HepG2 (cell line): Measurements from ENCODE around the gene NEK8. TPM values are rescaled to one million over a fixed set of nuclear protein-coding genes. Genes with fewer than 3 reads are reported as not detected.

Source experiments
- EED ChIP-seq: sonication (generic); formaldehyde crosslinking; IDR thresholded peaks from 2 replicates; pipeline ENCODE4 v1.5.0; 2020; ENCODE audit warnings: mild to moderate bottlenecking, missing genetic modification reagents
- EHMT2 ChIP-seq: fragments of 200-600 bp; sonication (generic); IDR thresholded peaks from 2 replicates; pipeline ENCODE4 v1.7.0; 2017; ENCODE audit warnings: antibody characterized with exemption, low read depth, low read length, borderline replicate concordance
- EP300 ChIP-seq, 3 experiments: sonication (generic) in 1 of 3; formaldehyde crosslinking in 1 of 3; IDR thresholded peaks; 2 replicates each; pipeline versions ENCODE4 v1.5.1 to v1.6.1; 2011 to 2020; ENCODE audit warnings: low read depth in 2 of 3, low read length in 2 of 3, borderline replicate concordance in 1 of 3, improper control_type of control experiment in 1 of 3, mild to moderate bottlenecking in 1 of 3, missing genetic modification reagents in 1 of 3, moderate library complexity in 1 of 3
- HNRNPUL1 ChIP-seq: fragments of 200-400 bp; formaldehyde crosslinking; IDR thresholded peaks from 2 replicates; pipeline ENCODE4 v1.6.1; 2017; ENCODE audit warnings: low read depth, mild to moderate bottlenecking, low read length, moderate library complexity
- KDM5B ChIP-seq: sonication (generic); formaldehyde crosslinking; IDR thresholded peaks from 2 replicates; pipeline ENCODE4 v1.4.0; 2020; ENCODE audit warnings: missing genetic modification reagents, mild to moderate bottlenecking, borderline replicate concordance
- MAFG ChIP-seq: sonication (generic); formaldehyde crosslinking; IDR thresholded peaks from 2 replicates; pipeline ENCODE4 v1.5.1; 2020; ENCODE audit warnings: mild to moderate bottlenecking, missing genetic modification reagents
- RAD21 ChIP-seq: fragments of 450-650 bp; formaldehyde crosslinking; IDR thresholded peaks from 2 replicates; pipeline ENCODE4 v1.5.0; 2020; ENCODE audit warnings: mild to moderate bottlenecking
- RARG ChIP-seq: sonication (generic); formaldehyde crosslinking; IDR thresholded peaks from 2 replicates; pipeline ENCODE4 v1.4.0; 2020; ENCODE audit warnings: low read depth, mild to moderate bottlenecking, missing genetic modification reagents
- SP2 ChIP-seq: sonication (generic); formaldehyde crosslinking; IDR thresholded peaks from 2 replicates; pipeline ENCODE4 v1.5.1; 2020; ENCODE audit warnings: mild to moderate bottlenecking, missing genetic modification reagents
- SSRP1 ChIP-seq: IDR thresholded peaks from 2 replicates; pipeline ENCODE4 v1.6.1; 2016; ENCODE audit warnings: control low read depth
- YEATS4 ChIP-seq: sonication (generic); formaldehyde crosslinking; IDR thresholded peaks from 2 replicates; pipeline ENCODE4 v1.4.0; 2020; ENCODE audit warnings: missing genetic modification reagents, borderline replicate concordance
- ZNF136 ChIP-seq: sonication (generic); formaldehyde crosslinking; IDR thresholded peaks from 2 replicates; pipeline ENCODE4 v1.8.1; 2022; ENCODE audit warnings: low read depth, mild to moderate bottlenecking, moderate library complexity, missing genetic modification reagents
- ZNF230 ChIP-seq: sonication (generic); formaldehyde crosslinking; IDR thresholded peaks from 2 replicates; pipeline ENCODE4 v1.4.0; 2020; ENCODE audit warnings: mild to moderate bottlenecking, missing genetic modification reagents
- ZNF383 ChIP-seq: sonication (generic); formaldehyde crosslinking; IDR thresholded peaks from 2 replicates; pipeline ENCODE4 v1.4.0; 2020; ENCODE audit warnings: missing genetic modification reagents, mild to moderate bottlenecking, borderline replicate concordance
- ZNF652 ChIP-seq: IDR thresholded peaks from 2 replicates; pipeline ENCODE4 v1.6.1; 2016; ENCODE audit warnings: low read depth, borderline replicate concordance
- ZNF879 ChIP-seq: sonication (generic); formaldehyde crosslinking; IDR thresholded peaks from 2 replicates; pipeline ENCODE4 v1.8.1; 2023; ENCODE audit warnings: missing genetic modification reagents
- polyA plus RNA-seq, 8 experiments: library from polyadenylated mRNA; depleted of rRNA in 3 of 8; stranded (reverse) in 7 of 8; unstranded in 1 of 8; fragments of >200 nt; fragmentation: Illumina TruSeq in 4 of 8; extraction: Trizol in 4 of 8; gene quantifications; 2 replicates each; pipeline versions ENCODE4 v1.2.1 to v1.2.3, GENCODE V29; 2011 to 2016; ENCODE audit warnings: low read depth in 4 of 8, missing spikeins in 1 of 8, mixed read lengths in 1 of 8; ENCODE audit not compliant: insufficient read depth in 1 of 8
- total RNA-seq, 5 experiments: library from RNA; depleted of rRNA; stranded (reverse); fragments of >200 nt; fragmentation: Illumina TruSeq; extraction: Trizol; gene quantifications; 2 replicates each; pipeline ENCODE4 v1.2.3, GENCODE V29; 2016; ENCODE audit warnings: low read depth in 1 of 5
- TF ChIP-seq, protein P1 (sequence below), 2 experiments: sonication (generic) in 1 of 2; formaldehyde crosslinking in 1 of 2; IDR thresholded peaks; 2 replicates each; pipeline versions ENCODE4 v1.4.0 to v1.6.1; 2018 to 2020; ENCODE audit warnings: missing genetic modification reagents in 2 of 2, borderline replicate concordance in 1 of 2, low read depth in 1 of 2, mild to moderate bottlenecking in 1 of 2, missing biosample characterization in 1 of 2
- TF ChIP-seq, protein P2 (sequence below): sonication (generic); formaldehyde crosslinking; IDR thresholded peaks from 2 replicates; pipeline ENCODE4 v1.4.0; 2020; ENCODE audit warnings: missing genetic modification reagents
- TF ChIP-seq, protein P3 (sequence below): sonication (generic); formaldehyde crosslinking; conservative IDR thresholded peaks from 2 replicates; pipeline ENCODE4 v1.4.0; 2020; ENCODE audit warnings: missing genetic modification reagents
- TF ChIP-seq, protein P4 (sequence below): sonication (generic); formaldehyde crosslinking; IDR thresholded peaks from 2 replicates; pipeline ENCODE4 v1.8.0; 2022; ENCODE audit warnings: missing genetic modification reagents, mild to moderate bottlenecking, inconsistent platforms, borderline replicate concordance
- TF ChIP-seq, protein P5 (sequence below): sonication (generic); formaldehyde crosslinking; IDR thresholded peaks from 2 replicates; pipeline ENCODE4 v1.8.0; 2022; ENCODE audit warnings: mild to moderate bottlenecking, missing genetic modification reagents, moderate library complexity

NEK8 gene
- total and polyA plus RNA-seq, 2 of the 13 experiments (the other 11 are each of a cell fraction or from before 2014, with no cell fraction given): 5.8 to 13.5 TPM

DNA sequence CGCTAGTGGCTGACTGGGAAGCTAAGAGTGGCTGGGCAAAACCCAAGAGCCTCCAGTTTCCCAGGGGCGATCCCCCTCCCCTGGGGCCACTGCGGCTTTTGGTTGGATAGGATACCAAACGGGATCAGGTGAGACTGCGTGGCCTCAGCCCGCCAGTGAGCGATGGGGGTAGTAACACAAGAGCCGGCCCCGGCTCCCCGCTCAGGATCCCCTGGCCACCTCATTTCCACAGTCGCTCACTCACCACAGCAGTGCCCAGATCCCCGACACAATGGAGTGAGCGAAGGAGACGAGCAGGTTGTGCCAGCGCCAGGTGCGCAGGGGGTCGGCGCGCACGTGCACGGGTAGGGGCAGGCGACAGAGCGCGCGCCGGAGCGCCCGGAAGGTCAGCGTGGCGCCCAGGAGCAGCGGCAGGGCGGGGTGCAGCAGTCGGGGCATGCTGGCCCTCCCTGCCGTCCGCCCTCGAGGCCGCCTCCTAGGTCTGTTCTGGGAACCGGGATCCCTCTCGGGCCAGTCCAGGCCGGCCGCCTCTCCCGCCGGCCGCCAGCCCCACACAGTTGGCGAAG lies 2.8 kb upstream of the NEK8 start (continued):
- TF ChIP-seq ZNF230 (CRISPR knock-in tag) (no peak), MAFG (CRISPR knock-in tag) (no peak), ZNF652 (CRISPR knock-in tag) (no peak), RARG (CRISPR knock-in tag) (no peak), EP300 (IDR thresholded peaks at IDR 0.05; ENCODE audit: low read depth in 2 of 2, low read length in 2 of 2) (no peak), EP300 (CRISPR knock-in tag; IDR thresholded peaks at IDR 0.05; ENCODE audit: borderline replicate concordance) (peak; percentile 10; the same call in 1 of the 2 replicates), SP2 (no peak), HNRNPUL1 (no peak), ZNF383 (no peak), EHMT2 (no peak), ZNF136 (CRISPR knock-in tag) (no peak; the same call in 1 of the 2 replicates), KDM5B (peak; percentile 91; the same call in 1 of the 2 replicates), YEATS4 (peak; percentile 89), ZNF879 (peak; percentile 56; the same call in 1 of the 2 replicates), EED (no peak), SSRP1 (CRISPR knock-in tag) (no peak; the same call in 1 of the 2 replicates), RAD21 (CRISPR knock-in tag) (peak; percentile 68)
- TF ChIP-seq, protein P1, sequence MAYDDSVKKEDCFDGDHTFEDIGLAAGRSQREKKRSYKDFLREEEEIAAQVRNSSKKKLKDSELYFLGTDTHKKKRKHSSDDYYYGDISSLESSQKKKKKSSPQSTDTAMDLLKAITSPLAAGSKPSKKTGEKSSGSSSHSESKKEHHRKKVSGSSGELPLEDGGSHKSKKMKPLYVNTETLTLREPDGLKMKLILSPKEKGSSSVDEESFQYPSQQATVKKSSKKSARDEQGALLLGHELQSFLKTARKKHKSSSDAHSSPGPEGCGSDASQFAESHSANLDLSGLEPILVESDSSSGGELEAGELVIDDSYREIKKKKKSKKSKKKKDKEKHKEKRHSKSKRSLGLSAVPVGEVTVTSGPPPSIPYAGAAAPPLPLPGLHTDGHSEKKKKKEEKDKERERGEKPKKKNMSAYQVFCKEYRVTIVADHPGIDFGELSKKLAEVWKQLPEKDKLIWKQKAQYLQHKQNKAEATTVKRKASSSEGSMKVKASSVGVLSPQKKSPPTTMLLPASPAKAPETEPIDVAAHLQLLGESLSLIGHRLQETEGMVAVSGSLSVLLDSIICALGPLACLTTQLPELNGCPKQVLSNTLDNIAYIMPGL (CRISPR knock-in tag; IDR thresholded peaks at IDR 0.05; ENCODE audit: borderline replicate concordance in 1 of 2, low read depth in 1 of 2): no peak
- TF ChIP-seq, protein P2, sequence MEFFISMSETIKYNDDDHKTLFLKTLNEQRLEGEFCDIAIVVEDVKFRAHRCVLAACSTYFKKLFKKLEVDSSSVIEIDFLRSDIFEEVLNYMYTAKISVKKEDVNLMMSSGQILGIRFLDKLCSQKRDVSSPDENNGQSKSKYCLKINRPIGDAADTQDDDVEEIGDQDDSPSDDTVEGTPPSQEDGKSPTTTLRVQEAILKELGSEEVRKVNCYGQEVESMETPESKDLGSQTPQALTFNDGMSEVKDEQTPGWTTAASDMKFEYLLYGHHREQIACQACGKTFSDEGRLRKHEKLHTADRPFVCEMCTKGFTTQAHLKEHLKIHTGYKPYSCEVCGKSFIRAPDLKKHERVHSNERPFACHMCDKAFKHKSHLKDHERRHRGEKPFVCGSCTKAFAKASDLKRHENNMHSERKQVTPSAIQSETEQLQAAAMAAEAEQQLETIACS (CRISPR knock-in tag): peak; percentile 86
- TF ChIP-seq, protein P3, sequence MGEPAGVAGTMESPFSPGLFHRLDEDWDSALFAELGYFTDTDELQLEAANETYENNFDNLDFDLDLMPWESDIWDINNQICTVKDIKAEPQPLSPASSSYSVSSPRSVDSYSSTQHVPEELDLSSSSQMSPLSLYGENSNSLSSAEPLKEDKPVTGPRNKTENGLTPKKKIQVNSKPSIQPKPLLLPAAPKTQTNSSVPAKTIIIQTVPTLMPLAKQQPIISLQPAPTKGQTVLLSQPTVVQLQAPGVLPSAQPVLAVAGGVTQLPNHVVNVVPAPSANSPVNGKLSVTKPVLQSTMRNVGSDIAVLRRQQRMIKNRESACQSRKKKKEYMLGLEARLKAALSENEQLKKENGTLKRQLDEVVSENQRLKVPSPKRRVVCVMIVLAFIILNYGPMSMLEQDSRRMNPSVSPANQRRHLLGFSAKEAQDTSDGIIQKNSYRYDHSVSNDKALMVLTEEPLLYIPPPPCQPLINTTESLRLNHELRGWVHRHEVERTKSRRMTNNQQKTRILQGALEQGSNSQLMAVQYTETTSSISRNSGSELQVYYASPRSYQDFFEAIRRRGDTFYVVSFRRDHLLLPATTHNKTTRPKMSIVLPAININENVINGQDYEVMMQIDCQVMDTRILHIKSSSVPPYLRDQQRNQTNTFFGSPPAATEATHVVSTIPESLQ (CRISPR knock-in tag): no peak
- TF ChIP-seq, protein P4, sequence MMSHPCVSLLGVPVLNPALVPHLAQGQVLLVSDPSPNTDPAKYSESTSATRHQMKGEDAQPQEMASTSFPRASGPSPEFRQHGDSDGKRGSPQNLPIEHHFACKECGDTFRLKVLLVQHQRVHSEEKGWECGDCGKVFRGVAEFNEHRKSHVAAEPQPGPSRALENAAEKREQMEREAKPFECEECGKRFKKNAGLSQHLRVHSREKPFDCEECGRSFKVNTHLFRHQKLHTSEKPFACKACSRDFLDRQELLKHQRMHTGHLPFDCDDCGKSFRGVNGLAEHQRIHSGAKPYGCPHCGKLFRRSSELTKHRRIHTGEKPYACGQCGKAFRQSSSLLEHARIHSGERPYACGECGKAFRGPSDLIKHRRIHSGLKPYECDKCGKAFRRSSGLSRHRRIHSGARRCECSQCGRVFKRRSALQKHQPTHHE (CRISPR knock-in tag): peak; percentile 61
- TF ChIP-seq, protein P5, sequence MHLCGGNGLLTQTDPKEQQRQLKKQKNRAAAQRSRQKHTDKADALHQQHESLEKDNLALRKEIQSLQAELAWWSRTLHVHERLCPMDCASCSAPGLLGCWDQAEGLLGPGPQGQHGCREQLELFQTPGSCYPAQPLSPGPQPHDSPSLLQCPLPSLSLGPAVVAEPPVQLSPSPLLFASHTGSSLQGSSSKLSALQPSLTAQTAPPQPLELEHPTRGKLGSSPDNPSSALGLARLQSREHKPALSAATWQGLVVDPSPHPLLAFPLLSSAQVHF (CRISPR knock-in tag): no peak
